Neural progenitor cell (in vitro differentiated cells): Measurements from ENCODE around the gene SLC16A4.

Experiments
- CTCF ChIP-seq: fragments of 200-600 bp; sonication (generic); IDR thresholded peaks from 2 replicates; pipeline ENCODE4 v1.5.1; 2017; ENCODE audit warnings: antibody characterized with exemption, mild to moderate bottlenecking
- EZH2 ChIP-seq: fragments of 200-600 bp; sonication (generic); IDR thresholded peaks from 2 replicates; pipeline ENCODE4 v1.6.1; 2017; ENCODE audit warnings: antibody characterized with exemption, mild to moderate bottlenecking, moderate library complexity
- EZH2phosphoT487 ChIP-seq: fragments of 200-600 bp; sonication (generic); IDR thresholded peaks from 2 replicates; pipeline ENCODE4 v1.6.1; 2017; ENCODE audit warnings: antibody characterized with exemption

GRCh38 chr1:110403805-110404204 is 13.0 kb upstream of the SLC16A4 start:
- TF ChIP-seq CTCF (no peak), EZH2phosphoT487 (no peak), EZH2 (no peak)
